ENCODE measurements around the gene TEPSIN. TPM values are rescaled to one million over a fixed set of nuclear protein-coding genes. Genes with fewer than 3 reads are reported as not detected.

The TEPSIN gene
- total and polyA plus RNA-seq, 4 donors: 20.7 to 48.7 (median 31.1) TPM

DNA sequence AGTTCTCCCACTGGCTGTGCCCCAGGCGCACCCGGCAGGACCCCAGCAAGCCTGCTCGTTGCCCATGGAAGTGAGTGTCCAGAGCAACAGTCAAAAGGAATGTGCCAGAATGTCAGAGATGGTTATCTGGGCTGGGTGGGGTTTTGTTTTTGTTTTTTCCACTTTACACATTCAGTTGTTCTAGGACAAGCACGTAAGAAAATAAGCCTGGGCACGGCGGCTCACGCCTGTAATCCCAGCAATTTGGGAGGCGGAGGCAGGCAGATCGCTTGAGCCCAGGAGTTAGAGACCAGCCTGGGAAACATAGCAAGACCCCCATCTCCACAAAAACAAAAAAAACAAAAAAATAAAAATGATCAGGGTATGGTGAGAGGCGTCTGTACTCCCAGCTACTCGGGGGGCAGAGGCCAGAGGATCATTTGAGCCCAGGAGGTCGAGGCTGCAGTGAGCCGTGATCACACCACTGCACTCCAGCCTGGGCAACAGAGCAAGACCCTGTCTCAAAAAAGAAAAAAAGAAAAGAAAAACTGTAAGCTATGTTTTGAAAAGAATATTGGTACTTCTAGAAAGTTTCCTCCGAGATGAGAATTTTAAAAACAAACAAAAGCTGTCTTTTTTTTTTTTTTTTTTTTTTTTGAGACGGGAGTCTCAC is 8.6 kb upstream of the TEPSIN start:
- TF ChIP-seq, protein P1, sequence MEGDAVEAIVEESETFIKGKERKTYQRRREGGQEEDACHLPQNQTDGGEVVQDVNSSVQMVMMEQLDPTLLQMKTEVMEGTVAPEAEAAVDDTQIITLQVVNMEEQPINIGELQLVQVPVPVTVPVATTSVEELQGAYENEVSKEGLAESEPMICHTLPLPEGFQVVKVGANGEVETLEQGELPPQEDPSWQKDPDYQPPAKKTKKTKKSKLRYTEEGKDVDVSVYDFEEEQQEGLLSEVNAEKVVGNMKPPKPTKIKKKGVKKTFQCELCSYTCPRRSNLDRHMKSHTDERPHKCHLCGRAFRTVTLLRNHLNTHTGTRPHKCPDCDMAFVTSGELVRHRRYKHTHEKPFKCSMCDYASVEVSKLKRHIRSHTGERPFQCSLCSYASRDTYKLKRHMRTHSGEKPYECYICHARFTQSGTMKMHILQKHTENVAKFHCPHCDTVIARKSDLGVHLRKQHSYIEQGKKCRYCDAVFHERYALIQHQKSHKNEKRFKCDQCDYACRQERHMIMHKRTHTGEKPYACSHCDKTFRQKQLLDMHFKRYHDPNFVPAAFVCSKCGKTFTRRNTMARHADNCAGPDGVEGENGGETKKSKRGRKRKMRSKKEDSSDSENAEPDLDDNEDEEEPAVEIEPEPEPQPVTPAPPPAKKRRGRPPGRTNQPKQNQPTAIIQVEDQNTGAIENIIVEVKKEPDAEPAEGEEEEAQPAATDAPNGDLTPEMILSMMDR (IDR thresholded peaks at IDR 0.05; ENCODE audit: control extremely low read depth, extremely low read depth): no peak
- no peak overlapping the region for H3K4me3 ChIP-seq
- no peaks in the 10 kb centered on the region for H3K9me3 ChIP-seq (ENCODE audit: control insufficient read depth in 4 of 4, insufficient read depth in 3 of 4, low read length in 3 of 4)
- DNase-seq (no peak), ATAC-seq (ENCODE audit: insufficient read depth, low FRiP score) (no peak)
- WGBS, 2 donors: 90 to 93% methylated on average over 14 of the region's 15 CpGs
- no peak overlapping the region for H3K9ac ChIP-seq (ENCODE audit: insufficient read depth in 1 of 2, low read length in 2 of 2)
- no peak overlapping the region for H3K27ac ChIP-seq (ENCODE audit: low read depth in 1 of 2, low read length in 1 of 2)
- H3K36me3 ChIP-seq (ENCODE audit: control insufficient read depth in 4 of 4, insufficient read depth in 4 of 4, low read length in 4 of 4): peaks cover 0 to 46% (median 3%) of the 10 kb centered on the region in 4 donors
- no peaks in the 10 kb centered on the region for H3K27me3 ChIP-seq (ENCODE audit: control insufficient read depth in 3 of 3, insufficient read depth in 3 of 3, low read length in 2 of 3)
- H3K4me1 ChIP-seq (ENCODE audit: control insufficient read depth in 5 of 5, insufficient read depth in 5 of 5, low read length in 5 of 5): peaks cover 0 to 17% (median 0%) of the 10 kb centered on the region in 5 donors

DNA sequence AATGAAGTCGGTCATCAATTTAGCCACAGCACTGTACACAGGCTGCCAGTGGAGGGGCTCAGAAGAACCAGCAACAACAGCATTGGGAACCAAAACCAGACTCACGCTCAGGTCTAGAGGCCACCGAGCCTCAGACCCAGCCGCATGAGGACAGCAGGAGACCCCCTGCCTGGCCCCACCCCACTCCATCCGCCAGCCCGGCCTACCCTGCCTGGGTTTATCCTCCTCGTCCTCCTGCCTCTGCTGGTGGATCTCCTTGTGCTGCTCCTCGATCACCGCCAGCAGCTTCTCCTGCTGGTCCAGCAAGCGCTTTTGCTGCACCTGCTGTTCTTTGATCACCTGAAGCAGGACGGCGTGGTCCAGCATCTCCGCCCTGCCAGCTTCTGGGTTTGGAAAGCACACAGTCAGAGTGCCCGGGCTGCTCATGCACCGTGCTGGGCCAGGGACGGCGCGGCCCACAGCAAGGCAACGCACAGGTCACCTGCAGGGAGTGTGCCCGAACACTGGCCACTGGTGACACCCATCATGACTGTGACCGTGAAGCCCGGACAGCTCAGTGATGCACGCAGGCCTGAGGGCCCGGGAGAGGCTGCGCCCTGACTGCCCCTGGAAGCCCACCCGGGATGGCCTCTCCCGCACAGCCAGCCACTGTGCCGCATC is 8.0 kb upstream of the TEPSIN start:
- H3K27ac ChIP-seq (ENCODE audit: low read depth in 1 of 2, low read length in 1 of 2): no peak overlapping the region
- DNase-seq (no peak), ATAC-seq (ENCODE audit: insufficient read depth, low FRiP score) (no peak)
- H3K4me1 ChIP-seq (ENCODE audit: control insufficient read depth in 5 of 5, insufficient read depth in 5 of 5, low read length in 5 of 5): peaks cover 0 to 10% (median 0%) of the 10 kb centered on the region in 5 donors
- H3K36me3 ChIP-seq (ENCODE audit: control insufficient read depth in 4 of 4, insufficient read depth in 4 of 4, low read length in 4 of 4): peaks cover 0 to 40% (median 3%) of the 10 kb centered on the region in 4 donors
- no peaks in the 10 kb centered on the region for H3K9me3 ChIP-seq (ENCODE audit: control insufficient read depth in 4 of 4, insufficient read depth in 3 of 4, low read length in 3 of 4)
- H3K4me3 ChIP-seq: no peak overlapping the region
- TF ChIP-seq, protein P1 (IDR thresholded peaks at IDR 0.05; ENCODE audit: control extremely low read depth, extremely low read depth): no peak
- no peak overlapping the region for H3K9ac ChIP-seq (ENCODE audit: insufficient read depth in 1 of 2, low read length in 2 of 2)
- no peaks in the 10 kb centered on the region for H3K27me3 ChIP-seq (ENCODE audit: control insufficient read depth in 3 of 3, insufficient read depth in 3 of 3, low read length in 2 of 3)
- WGBS, 2 donors: 93 to 94% methylated on average over 28 of the region's 28 CpGs

DNA sequence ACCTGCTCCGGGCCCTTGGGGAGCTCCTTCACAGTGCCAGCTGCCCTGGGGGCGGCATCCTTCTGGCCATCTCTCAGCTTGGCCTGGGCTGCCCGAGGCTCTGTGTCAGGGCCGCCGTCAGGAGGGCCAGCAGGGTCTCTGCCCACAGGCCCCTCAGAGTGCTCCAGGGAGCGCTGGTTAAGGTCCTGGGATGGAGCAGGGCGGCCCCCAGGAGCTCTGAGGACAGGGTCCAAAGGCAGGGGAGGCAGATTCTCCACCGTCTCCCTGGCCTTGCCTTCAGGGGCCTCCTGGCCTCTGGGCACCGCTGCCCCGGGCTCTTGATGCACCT is 7.5 kb upstream of the TEPSIN start:
- H3K4me1 ChIP-seq (ENCODE audit: control insufficient read depth in 5 of 5, insufficient read depth in 5 of 5, low read length in 5 of 5): peaks cover 0 to 5% (median 0%) of the 10 kb centered on the region in 5 donors
- ATAC-seq (ENCODE audit: insufficient read depth, low FRiP score): no peak
- peaks cover 0 to 40% (median 3%) of the 10 kb centered on the region in 4 donors for H3K36me3 ChIP-seq (ENCODE audit: control insufficient read depth in 4 of 4, insufficient read depth in 4 of 4, low read length in 4 of 4)
- no peak overlapping the region for H3K4me3 ChIP-seq
- TF ChIP-seq, protein P1 (IDR thresholded peaks at IDR 0.05; ENCODE audit: control extremely low read depth, extremely low read depth): no peak
- H3K9ac ChIP-seq (ENCODE audit: insufficient read depth in 1 of 2, low read length in 2 of 2): no peak overlapping the region
- 94 to 96% methylated on average over 10 of the region's 10 CpGs for WGBS, 2 donors
- H3K27me3 ChIP-seq (ENCODE audit: control insufficient read depth in 3 of 3, insufficient read depth in 3 of 3, low read length in 2 of 3): no peaks in the 10 kb centered on the region
- no peak for DNase-seq
- H3K27ac ChIP-seq (ENCODE audit: low read depth in 1 of 2, low read length in 1 of 2): no peak overlapping the region
- H3K9me3 ChIP-seq (ENCODE audit: control insufficient read depth in 4 of 4, insufficient read depth in 3 of 4, low read length in 3 of 4): no peaks in the 10 kb centered on the region
